Measurements from ENCODE around the gene MRAP.

Gene MRAP

GRCh38 chr21:32360401-32360975 is 61.8 kb downstream of the MRAP start:
- no peak overlapping the region for H3K4me3 ChIP-seq (ENCODE audit: low read depth, low read length)
- TF ChIP-seq CTCF (IDR thresholded peaks at IDR 0.05; ENCODE audit: insufficient read depth, low read depth, low read length, missing control alignments), result no peak
- no peak for DNase-seq (ENCODE audit: low read depth)
